Mesothelial cell of epicardium (in vitro differentiated cells): Measurements from ENCODE around the gene ZACN. TPM values are rescaled to one million over a fixed set of nuclear protein-coding genes. Genes with fewer than 3 reads are reported as not detected.
"Not testable (repeated sequence)": the region's sequence is repeated elsewhere in the genome, so short reads cannot be mapped to it uniquely, and the experiment has no call there.

Source experiments
- DNase-seq, 2 experiments: peaks; one replicate each; pipeline ENCODE4 v3.0.0; 2021; ENCODE audit warnings: low spot score in 2 of 2; ENCODE audit not compliant: unreplicated experiment in 2 of 2
- H3K27ac Mint-ChIP-seq: 2 replicates; pipeline ENCODE4 v1.8.0; 2021; ENCODE audit warnings: mixed read lengths
- H3K27me3 Mint-ChIP-seq: 2 replicates; pipeline ENCODE4 v1.8.0; 2021; ENCODE audit warnings: low read depth, mixed read lengths
- H3K36me3 Mint-ChIP-seq: 2 replicates; pipeline ENCODE4 v1.8.0; 2021; ENCODE audit warnings: mixed read lengths
- H3K4me1 Mint-ChIP-seq: 2 replicates; pipeline ENCODE4 v1.8.0; 2021; ENCODE audit warnings: mixed read lengths
- H3K4me3 Mint-ChIP-seq: 2 replicates; pipeline ENCODE4 v1.8.0; 2021; ENCODE audit warnings: mild to moderate bottlenecking, moderate library complexity, mixed read lengths
- H3K9me3 Mint-ChIP-seq: 2 replicates; pipeline ENCODE4 v1.8.0; 2021; ENCODE audit warnings: mixed read lengths
- CTCF ChIP-seq: fragments of 200-600 bp; sonication (generic); IDR thresholded peaks from one replicate; pipeline ENCODE4 v1.5.0; 2021; ENCODE audit warnings: antibody characterized with exemption; ENCODE audit not compliant: unreplicated experiment
- total RNA-seq: library from RNA; stranded (reverse); gene quantifications from 3 replicates; pipeline ENCODE4 v1.2.1, GENCODE V29; 2021

ZACN gene
- total RNA-seq, 1 donor from 2014 or later = 0.18 TPM

- Mint-ChIP-seq H3K36me3 (peaks cover 39% of the 10 kb centered on the region), H3K27ac (no peak overlapping the region)
These were observed 28.2 kb upstream of the ZACN start for GRCh38 chr17:76050538-76051467.

GRCh38 chr17:76051561-76051960 lies 27.4 kb upstream of the ZACN start:
- no peak overlapping the region for H3K4me3 Mint-ChIP-seq
- no peaks in the 10 kb centered on the region for H3K27me3 Mint-ChIP-seq
- peaks cover 10% of the 10 kb centered on the region for H3K4me1 Mint-ChIP-seq
- H3K9me3 Mint-ChIP-seq = no peaks in the 10 kb centered on the region
- no peak for TF ChIP-seq CTCF
- H3K36me3 Mint-ChIP-seq = peaks cover 40% of the 10 kb centered on the region
- H3K27ac Mint-ChIP-seq = peak overlapping the region; percentile 88
- DNase-seq = no peak

More at GRCh38 chr17:76050538-76051467, 28.2 kb upstream of the ZACN start:
- no peak for DNase-seq
- Mint-ChIP-seq H3K4me1 (peaks cover 10% of the 10 kb centered on the region), H3K4me3 (no peak overlapping the region), H3K27me3 (no peaks in the 10 kb centered on the region), H3K9me3 (no peaks in the 10 kb centered on the region)
- no peak for TF ChIP-seq CTCF

GRCh38 chr17:76053246-76054111 lies 25.5 kb upstream of the ZACN start:
- TF ChIP-seq CTCF = no peak
- Mint-ChIP-seq H3K4me3 (no peak overlapping the region), H3K36me3 (peaks cover 40% of the 10 kb centered on the region), H3K27me3 (no peaks in the 10 kb centered on the region), H3K9me3 (no peaks in the 10 kb centered on the region), H3K4me1 (peaks cover 10% of the 10 kb centered on the region), H3K27ac (peak overlapping the region; percentile 69)
- no peak for DNase-seq

- DNase-seq = no peak
- H3K27me3 Mint-ChIP-seq = no peaks in the 10 kb centered on the region
- H3K4me3 Mint-ChIP-seq = no peak overlapping the region
- H3K9me3 Mint-ChIP-seq = no peaks in the 10 kb centered on the region
- peak overlapping the region; percentile 69 for H3K27ac Mint-ChIP-seq
- no peak for TF ChIP-seq CTCF
- H3K4me1 Mint-ChIP-seq = peaks cover 10% of the 10 kb centered on the region
- H3K36me3 Mint-ChIP-seq = peaks cover 42% of the 10 kb centered on the region
These were observed 24.9 kb upstream of the ZACN start for GRCh38 chr17:76054112-76054476.

- TF ChIP-seq CTCF = no peak
- Mint-ChIP-seq H3K4me3 (no peak overlapping the region), H3K4me1 (peaks cover 7% of the 10 kb centered on the region), H3K27me3 (no peaks in the 10 kb centered on the region), H3K36me3 (peaks cover 44% of the 10 kb centered on the region), H3K27ac (no peak overlapping the region), H3K9me3 (no peaks in the 10 kb centered on the region)
- no peak for DNase-seq
These were observed 22.1 kb upstream of the ZACN start for GRCh38 chr17:76056882-76057281.

- not testable (repeated sequence) for H3K27me3 Mint-ChIP-seq, H3K9me3 Mint-ChIP-seq, H3K4me1 Mint-ChIP-seq, DNase-seq, H3K4me3 Mint-ChIP-seq, H3K27ac Mint-ChIP-seq
- H3K36me3 Mint-ChIP-seq = peaks cover 49% of the 10 kb centered on the region
These were observed 20.7 kb upstream of the ZACN start for GRCh38 chr17:76058264-76058663.
